GM12873 (cell line): ENCODE measurements around the gene HACL1.

Experiments used
- TF ChIP-seq, protein P1 (sequence below): IDR thresholded peaks from 2 replicates; pipeline ENCODE4 v1.5.1; 2012; ENCODE audit warnings: low read depth, mild to moderate bottlenecking, moderate library complexity, low read length, control low read depth; ENCODE audit not compliant: insufficient read depth; ENCODE audit errors: missing control alignments

The HACL1 gene

DNA sequence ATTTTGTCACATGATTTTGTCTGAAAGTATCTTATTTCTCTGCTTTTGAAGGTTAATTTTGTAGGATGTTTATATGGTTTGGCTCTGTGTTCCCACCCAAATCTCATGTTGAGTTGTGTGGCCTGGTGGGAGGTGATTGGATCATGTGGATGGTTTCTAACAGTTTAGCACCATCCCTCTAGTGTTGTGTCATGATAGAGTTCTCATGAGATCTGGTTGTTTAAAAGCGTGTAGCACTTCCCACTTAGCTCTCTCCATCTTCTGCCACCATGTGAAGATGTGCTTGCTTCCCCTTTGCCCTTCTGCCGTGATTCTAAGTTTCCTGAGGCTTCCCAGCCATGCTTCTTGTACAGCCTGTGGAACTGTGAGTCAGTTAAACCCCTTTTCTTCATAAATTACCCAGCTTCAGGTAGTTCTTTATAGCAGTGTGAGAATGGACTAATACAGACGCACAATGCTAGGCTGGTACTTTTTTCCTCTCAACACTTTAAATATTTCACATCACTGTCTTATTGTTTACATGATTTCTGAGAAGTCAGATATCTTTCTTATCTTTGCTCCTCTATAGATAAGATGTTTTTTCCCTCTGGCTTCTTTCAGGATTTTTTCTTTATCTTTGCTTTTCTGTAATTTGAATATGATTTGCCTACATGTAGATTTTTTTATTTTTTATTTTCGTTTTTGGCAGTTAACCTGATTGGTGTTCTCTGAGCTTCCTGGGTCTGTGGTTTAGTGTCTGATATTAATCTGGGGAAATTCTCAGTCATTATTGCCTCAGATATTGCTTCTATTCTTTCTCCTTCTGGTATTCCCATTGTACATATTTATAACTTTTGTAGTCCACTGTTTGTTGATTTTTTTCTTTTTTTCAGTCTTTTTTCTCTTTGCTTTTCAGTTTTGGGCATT, 22.4 kb upstream of the HACL1 start:
- TF ChIP-seq, protein P1, sequence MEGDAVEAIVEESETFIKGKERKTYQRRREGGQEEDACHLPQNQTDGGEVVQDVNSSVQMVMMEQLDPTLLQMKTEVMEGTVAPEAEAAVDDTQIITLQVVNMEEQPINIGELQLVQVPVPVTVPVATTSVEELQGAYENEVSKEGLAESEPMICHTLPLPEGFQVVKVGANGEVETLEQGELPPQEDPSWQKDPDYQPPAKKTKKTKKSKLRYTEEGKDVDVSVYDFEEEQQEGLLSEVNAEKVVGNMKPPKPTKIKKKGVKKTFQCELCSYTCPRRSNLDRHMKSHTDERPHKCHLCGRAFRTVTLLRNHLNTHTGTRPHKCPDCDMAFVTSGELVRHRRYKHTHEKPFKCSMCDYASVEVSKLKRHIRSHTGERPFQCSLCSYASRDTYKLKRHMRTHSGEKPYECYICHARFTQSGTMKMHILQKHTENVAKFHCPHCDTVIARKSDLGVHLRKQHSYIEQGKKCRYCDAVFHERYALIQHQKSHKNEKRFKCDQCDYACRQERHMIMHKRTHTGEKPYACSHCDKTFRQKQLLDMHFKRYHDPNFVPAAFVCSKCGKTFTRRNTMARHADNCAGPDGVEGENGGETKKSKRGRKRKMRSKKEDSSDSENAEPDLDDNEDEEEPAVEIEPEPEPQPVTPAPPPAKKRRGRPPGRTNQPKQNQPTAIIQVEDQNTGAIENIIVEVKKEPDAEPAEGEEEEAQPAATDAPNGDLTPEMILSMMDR: no peak

DNA sequence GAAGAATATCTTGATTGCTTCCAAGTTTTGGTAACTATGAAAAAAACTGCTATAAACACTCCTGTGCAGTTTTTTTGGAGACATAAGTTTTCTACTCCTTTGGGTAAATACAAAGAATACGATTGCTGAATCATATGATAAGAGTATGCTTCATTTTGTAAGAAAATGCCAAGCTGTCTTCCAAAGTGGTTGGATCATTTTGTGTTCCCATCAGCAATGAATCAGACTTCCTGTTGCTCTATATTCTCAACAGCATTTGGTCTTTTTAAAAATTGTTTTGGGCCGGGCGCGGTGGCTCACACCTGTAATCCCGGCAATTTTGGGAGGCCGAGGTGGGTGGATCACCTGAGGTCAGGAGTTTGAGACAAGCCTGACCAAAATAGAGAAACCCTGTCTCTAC, 14.7 kb upstream of the HACL1 start:
- TF ChIP-seq, protein P1: no peak

DNA sequence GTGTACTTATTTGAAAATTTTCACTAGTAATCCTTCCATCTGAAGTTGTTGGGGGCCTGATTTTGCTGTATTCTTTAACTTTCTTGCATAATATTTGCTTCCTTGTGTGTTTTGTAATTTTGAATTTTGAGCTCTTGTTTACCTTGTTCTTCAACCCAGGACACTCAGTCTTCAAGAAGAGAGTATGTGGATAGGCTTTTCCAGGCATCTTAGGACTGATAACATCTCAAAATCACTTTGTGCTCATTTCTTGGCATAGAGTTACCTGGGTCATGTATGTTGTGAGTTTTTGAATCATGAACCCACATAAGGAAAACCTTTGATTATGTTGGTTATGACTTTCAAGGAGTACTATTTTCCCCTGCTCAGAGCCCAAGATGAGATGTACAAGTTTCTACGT, 13.6 kb upstream of the HACL1 start:
- TF ChIP-seq, protein P1: no peak

DNA sequence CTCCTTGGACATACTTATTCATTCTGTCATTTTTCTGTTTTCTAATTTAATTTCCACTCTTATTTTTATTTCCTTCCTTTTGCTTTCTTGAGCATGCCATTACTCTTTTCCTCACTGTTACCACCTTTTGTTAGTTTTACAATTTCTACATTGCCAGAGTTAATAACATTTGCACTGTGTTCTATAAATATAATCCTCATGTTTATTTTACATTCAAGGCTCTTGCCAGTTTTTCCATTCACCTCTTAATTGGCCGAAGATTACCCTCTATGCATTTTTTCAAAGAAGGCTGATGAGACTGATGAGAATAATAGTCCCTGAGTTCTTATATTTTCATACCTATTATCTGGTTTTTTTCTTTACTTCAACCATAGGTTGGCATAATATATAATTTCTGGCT, 10.6 kb upstream of the HACL1 start:
- TF ChIP-seq, protein P1: no peak

DNA sequence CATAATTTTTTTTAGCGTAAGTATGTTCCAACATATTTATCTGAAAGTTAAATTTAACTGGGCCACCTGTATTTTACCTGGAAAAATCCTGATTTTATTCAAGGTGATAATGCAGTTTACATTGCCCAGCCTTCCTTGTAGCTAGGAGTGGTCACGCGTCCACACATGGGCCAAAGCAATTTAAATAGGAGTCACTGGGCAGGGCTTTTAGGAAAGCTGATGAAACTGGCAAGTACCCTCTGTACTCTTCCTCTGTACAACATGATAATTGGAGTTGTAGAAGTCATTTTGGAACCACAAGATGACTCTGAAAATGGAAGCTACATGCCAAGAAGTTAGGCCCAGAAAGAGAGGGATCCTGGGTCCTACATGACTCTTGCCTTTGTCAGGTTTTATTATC, 9.6 kb upstream of the HACL1 start:
- TF ChIP-seq, protein P1: no peak

DNA sequence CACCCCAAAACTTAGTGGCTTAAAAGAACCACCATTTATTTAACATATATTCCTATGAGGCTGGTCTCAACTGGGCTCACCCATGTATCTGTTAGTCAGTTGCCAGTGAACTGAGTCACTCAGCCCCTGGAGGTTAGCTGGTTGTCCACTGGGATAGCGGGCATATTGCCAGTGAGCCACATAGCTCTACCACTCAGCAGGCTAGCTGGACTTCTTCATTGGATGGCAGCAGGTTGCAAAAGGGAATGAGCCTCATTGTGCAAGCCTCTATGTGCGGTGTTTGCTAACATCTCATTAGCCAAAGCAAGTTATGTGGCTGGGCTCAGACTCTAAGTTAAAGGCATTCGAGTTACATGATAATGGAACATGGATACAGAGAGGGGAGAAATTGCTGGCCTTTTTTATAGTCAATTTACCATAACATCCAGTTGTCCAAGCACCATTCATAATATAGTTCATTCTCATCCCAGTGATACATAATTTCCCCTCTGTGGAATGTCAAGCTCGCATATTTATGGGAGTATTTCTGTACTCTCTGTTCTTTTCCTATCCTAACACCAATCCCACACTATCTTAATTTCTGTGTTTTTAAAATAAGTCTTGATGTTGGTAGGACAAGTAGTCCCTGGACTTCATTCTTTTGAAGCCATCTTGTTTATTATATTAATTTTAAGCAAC, 8.9 kb upstream of the HACL1 start:
- TF ChIP-seq, protein P1: no peak

DNA sequence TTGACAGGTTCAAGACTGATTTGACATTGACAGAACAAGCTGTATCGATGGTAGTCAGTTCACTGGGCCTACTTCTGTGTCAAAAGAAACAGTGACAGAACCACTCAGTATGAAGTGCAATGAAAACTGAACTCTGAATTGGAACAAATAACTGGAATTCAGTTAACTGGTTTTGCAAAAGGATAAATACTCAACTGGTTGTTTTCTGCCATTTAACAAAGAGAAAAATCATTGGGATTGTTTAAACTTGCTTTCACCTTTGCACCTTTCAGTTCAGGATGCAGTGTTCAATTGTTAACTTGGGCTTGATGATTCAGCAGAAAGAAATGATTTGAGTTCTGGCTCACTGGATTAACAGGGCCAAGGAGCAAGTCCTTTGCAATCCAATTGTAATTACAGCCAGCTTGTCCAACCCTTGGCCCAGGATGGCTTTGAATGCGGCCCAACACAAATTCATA, 5.1 kb upstream of the HACL1 start:
- TF ChIP-seq, protein P1: no peak
